GM12878 (cell line): ENCODE measurements around the gene VARS2. TPM values are rescaled to one million over a fixed set of nuclear protein-coding genes. Genes with fewer than 3 reads are reported as not detected.

Source experiments
- BHLHE40 ChIP-seq, 2 experiments: fragments of 450-650 bp in 1 of 2; IDR thresholded peaks; 2 replicates each; pipeline ENCODE4 v1.6.1; 2011 to 2017; ENCODE audit warnings: low read depth in 2 of 2, borderline replicate concordance in 1 of 2, improper control_type of control experiment in 1 of 2, low read length in 1 of 2, mild to moderate bottlenecking in 1 of 2
- E2F8 ChIP-seq: fragments of 450-650 bp; IDR thresholded peaks from 2 replicates; pipeline ENCODE4 v1.6.1; 2018; ENCODE audit warnings: mild to moderate bottlenecking, low read depth, moderate library complexity; ENCODE audit not compliant: partially characterized antibody
- ETV6 ChIP-seq, 2 experiments: fragments of 450-650 bp in 1 of 2; IDR thresholded peaks in 1 of 2; conservative IDR thresholded peaks in 1 of 2; 2 replicates each; pipeline ENCODE4 v1.6.1; 2014; ENCODE audit warnings: antibody characterized with exemption in 1 of 2, borderline replicate concordance in 1 of 2, low read depth in 1 of 2, mild to moderate bottlenecking in 1 of 2, moderate library complexity in 1 of 2
- IRF3 ChIP-seq: fragments of 450-650 bp; IDR thresholded peaks from 2 replicates; pipeline ENCODE4 v1.6.1; 2014; ENCODE audit warnings: mild to moderate bottlenecking
- NFXL1 ChIP-seq: fragments of 450-650 bp; IDR thresholded peaks from 2 replicates; pipeline ENCODE4 v1.6.1; 2017; ENCODE audit warnings: antibody characterized with exemption, mild to moderate bottlenecking, borderline replicate concordance
- POU2F2 ChIP-seq: IDR thresholded peaks from 3 replicates; pipeline ENCODE4 v1.6.1; 2011; ENCODE audit warnings: low read depth, mild to moderate bottlenecking, low read length, borderline replicate concordance
- RBBP5 ChIP-seq: fragments of 200-600 bp; sonication (generic); conservative IDR thresholded peaks from 2 replicates; pipeline ENCODE4 v1.6.1; 2016
- REST ChIP-seq: IDR thresholded peaks from 2 replicates; pipeline ENCODE4 v1.6.1; 2012; ENCODE audit warnings: mild to moderate bottlenecking, low read depth, low read length
- RFX5 ChIP-seq: IDR thresholded peaks from 2 replicates; pipeline ENCODE4 v1.6.1; 2011; ENCODE audit warnings: low read depth, low read length, improper control_type of control experiment
- SP1 ChIP-seq: IDR thresholded peaks from one replicate; pipeline ENCODE4 v1.6.1; 2011; ENCODE audit warnings: low read depth, low read length
- SRF ChIP-seq, 2 experiments: IDR thresholded peaks; 2 replicates each; pipeline ENCODE4 v1.6.1; 2011; ENCODE audit warnings: low read depth in 2 of 2, low read length in 2 of 2, mild to moderate bottlenecking in 1 of 2, moderate library complexity in 1 of 2
- STAT1 ChIP-seq: fragments of 450-650 bp; conservative IDR thresholded peaks from 2 replicates; pipeline ENCODE4 v1.6.1; 2014; ENCODE audit warnings: antibody characterized with exemption, mild to moderate bottlenecking
- TBL1XR1 ChIP-seq: IDR thresholded peaks from 2 replicates; pipeline ENCODE4 v1.6.1; 2012; ENCODE audit warnings: low read depth, low read length, improper control_type of control experiment
- ZSCAN29 ChIP-seq: fragments of 450-650 bp; IDR thresholded peaks from 2 replicates; pipeline ENCODE4 v1.6.1; 2017; ENCODE audit warnings: mild to moderate bottlenecking, moderate library complexity
- polyA plus RNA-seq, 11 experiments: library from polyadenylated mRNA; depleted of rRNA in 4 of 11; unstranded in 6 of 11; stranded (reverse) in 5 of 11; fragments of >200 nt; fragmentation: Nextera tagmentation in 4 of 11; fragmentation: Illumina TruSeq in 1 of 11; extraction: Ambion mirVana in 4 of 11; extraction: Trizol in 1 of 11; gene quantifications; 1 replicate in 1 of 11; 2 replicates in 10 of 11; pipeline versions ENCODE4 v1.2.1 to v1.2.3, GENCODE V29; 2011 to 2016; ENCODE audit warnings: inconsistent platforms in 2 of 11, missing spikeins in 2 of 11, low read depth in 1 of 11
- total RNA-seq, 4 experiments: library from RNA; depleted of rRNA in 3 of 4; stranded (reverse); fragments of >200 nt in 3 of 4; fragmentation: Illumina TruSeq in 1 of 4; extraction: Trizol in 1 of 4; gene quantifications; 2 replicates each; pipeline versions ENCODE4 v1.2.1 to v1.2.3, GENCODE V29; 2013 to 2021
- TF ChIP-seq, protein P1 (sequence below), 3 experiments: IDR thresholded peaks in 2 of 3; conservative IDR thresholded peaks in 1 of 3; 2 replicates each; pipeline ENCODE4 v1.5.1; 2011; ENCODE audit warnings: low read depth in 3 of 3, low read length in 3 of 3, mild to moderate bottlenecking in 3 of 3, control low read depth in 2 of 3, moderate library complexity in 2 of 3, inconsistent platforms in 1 of 3, mixed read lengths in 1 of 3; ENCODE audit not compliant: control insufficient read depth in 2 of 3, insufficient read depth in 1 of 3; ENCODE audit errors: extremely low read depth in 1 of 3
- TF ChIP-seq, protein P2 (sequence below): fragments of 450-650 bp; IDR thresholded peaks from 2 replicates; pipeline ENCODE4 v1.6.1; 2018; ENCODE audit warnings: borderline replicate concordance, mild to moderate bottlenecking; ENCODE audit not compliant: partially characterized antibody

The VARS2 gene
- total and polyA plus RNA-seq, 10 of the 15 experiments (the other 5 are each of a cell fraction or from before 2014, with no cell fraction given) = 3.8 to 70.7 (median 49.1) TPM

- TF ChIP-seq, protein P1, sequence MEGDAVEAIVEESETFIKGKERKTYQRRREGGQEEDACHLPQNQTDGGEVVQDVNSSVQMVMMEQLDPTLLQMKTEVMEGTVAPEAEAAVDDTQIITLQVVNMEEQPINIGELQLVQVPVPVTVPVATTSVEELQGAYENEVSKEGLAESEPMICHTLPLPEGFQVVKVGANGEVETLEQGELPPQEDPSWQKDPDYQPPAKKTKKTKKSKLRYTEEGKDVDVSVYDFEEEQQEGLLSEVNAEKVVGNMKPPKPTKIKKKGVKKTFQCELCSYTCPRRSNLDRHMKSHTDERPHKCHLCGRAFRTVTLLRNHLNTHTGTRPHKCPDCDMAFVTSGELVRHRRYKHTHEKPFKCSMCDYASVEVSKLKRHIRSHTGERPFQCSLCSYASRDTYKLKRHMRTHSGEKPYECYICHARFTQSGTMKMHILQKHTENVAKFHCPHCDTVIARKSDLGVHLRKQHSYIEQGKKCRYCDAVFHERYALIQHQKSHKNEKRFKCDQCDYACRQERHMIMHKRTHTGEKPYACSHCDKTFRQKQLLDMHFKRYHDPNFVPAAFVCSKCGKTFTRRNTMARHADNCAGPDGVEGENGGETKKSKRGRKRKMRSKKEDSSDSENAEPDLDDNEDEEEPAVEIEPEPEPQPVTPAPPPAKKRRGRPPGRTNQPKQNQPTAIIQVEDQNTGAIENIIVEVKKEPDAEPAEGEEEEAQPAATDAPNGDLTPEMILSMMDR (IDR thresholded peaks at IDR 0.05 in 2 of 3, conservative IDR thresholded peaks at IDR 0.05 in 1 of 3; ENCODE audit: control insufficient read depth in 2 of 3, extremely low read depth in 1 of 3, insufficient read depth in 1 of 3, low read depth in 3 of 3, low read length in 3 of 3) = peak; percentile 40 to 56 (median 49); a peak in 4 of 6 replicates
- TF ChIP-seq BHLHE40 (IDR thresholded peaks at IDR 0.05; ENCODE audit: borderline replicate concordance in 1 of 2, low read depth in 2 of 2, low read length in 1 of 2) = peak in 1 of 2 experiments; percentile 55; a peak in 2 of 4 replicates
- no peak for TF ChIP-seq RFX5
- TF ChIP-seq POU2F2 = no peak
- TF ChIP-seq RBBP5 = no peak
- TF ChIP-seq REST = no peak
- no peak for TF ChIP-seq TBL1XR1
- TF ChIP-seq, protein P2, sequence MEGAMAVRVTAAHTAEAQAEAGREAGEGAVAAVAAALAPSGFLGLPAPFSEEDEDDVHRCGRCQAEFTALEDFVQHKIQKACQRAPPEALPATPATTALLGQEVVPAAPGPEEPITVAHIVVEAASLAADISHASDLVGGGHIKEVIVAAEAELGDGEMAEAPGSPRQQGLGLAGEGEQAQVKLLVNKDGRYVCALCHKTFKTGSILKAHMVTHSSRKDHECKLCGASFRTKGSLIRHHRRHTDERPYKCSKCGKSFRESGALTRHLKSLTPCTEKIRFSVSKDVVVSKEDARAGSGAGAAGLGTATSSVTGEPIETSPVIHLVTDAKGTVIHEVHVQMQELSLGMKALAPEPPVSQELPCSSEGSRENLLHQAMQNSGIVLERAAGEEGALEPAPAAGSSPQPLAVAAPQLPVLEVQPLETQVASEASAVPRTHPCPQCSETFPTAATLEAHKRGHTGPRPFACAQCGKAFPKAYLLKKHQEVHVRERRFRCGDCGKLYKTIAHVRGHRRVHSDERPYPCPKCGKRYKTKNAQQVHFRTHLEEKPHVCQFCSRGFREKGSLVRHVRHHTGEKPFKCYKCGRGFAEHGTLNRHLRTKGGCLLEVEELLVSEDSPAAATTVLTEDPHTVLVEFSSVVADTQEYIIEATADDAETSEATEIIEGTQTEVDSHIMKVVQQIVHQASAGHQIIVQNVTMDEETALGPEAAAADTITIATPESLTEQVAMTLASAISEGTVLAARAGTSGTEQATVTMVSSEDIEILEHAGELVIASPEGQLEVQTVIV = no peak
- TF ChIP-seq ZSCAN29 = no peak
- no peak for TF ChIP-seq E2F8
- TF ChIP-seq SRF (IDR thresholded peaks at IDR 0.05; ENCODE audit: low read depth in 2 of 2, low read length in 2 of 2) = no peak
- TF ChIP-seq ETV6 (conservative IDR thresholded peaks at IDR 0.05 in 1 of 2, IDR thresholded peaks at IDR 0.05 in 1 of 2; ENCODE audit: borderline replicate concordance in 1 of 2, low read depth in 1 of 2) = no peak
- no peak for TF ChIP-seq NFXL1
- peak; percentile 33 for TF ChIP-seq SP1
- TF ChIP-seq IRF3 = no peak
- no peak for TF ChIP-seq STAT1
Observed at GRCh38 chr6:30914076-30914853, at the start of gene VARS2 (continued).
